EH (cell line): ENCODE data around the gene FGF14.

Experiments used
- DNase-seq: peaks from one replicate; pipeline ENCODE4 v3.0.0-alpha.2; 2015; ENCODE audit warnings: low read depth

The FGF14 gene

GRCh38 chr13:101985321-101985720 lies 416.5 kb downstream of the FGF14 start:
- no peak for DNase-seq

- no peak for DNase-seq
Observed at GRCh38 chr13:101982903-101983302, 418.9 kb downstream of the FGF14 start.

DNA sequence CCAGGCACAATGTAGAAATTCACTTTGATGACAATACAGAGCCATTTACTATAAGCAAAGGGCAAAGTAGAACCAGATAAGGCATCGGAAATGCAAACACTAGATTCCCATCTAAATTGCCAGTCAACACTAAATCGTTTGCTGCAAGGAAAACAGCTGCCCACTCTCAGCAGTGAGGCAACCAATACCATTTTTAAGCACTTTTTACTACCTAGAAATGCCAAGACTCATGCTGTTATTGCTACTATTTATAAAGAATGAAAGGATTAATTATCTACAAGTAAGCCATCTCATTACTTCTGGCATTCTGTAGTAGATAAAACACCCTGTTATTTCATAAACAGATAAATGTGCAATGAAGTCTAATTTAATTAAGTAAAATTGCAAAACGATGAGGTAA lies 422.0 kb downstream of the FGF14 start:
- no peak for DNase-seq

GRCh38 chr13:101978552-101979315 lies 423.1 kb downstream of the FGF14 start:
- DNase-seq = no peak

GRCh38 chr13:101977475-101977874 lies 424.4 kb downstream of the FGF14 start:
- DNase-seq = no peak

DNA sequence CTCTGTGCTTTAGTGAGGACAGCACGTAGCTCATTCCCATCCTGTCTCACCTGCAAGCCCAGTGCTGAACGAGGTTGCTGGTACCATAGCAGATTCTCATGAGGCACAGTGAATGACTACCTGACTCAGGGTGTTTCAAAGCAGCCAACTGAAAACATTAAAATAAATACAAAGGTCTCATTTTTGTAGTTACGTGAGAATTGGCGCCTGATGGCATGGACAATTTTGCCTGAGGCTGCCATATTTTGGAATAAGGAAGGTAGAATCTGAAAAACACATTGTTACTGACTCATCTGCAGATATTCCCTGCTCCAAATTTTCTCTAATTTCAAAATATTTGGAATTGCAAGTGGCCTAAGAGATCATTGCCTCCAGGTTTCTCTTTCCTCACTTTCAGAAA lies 429.7 kb downstream of the FGF14 start:
- DNase-seq = no peak

DNA sequence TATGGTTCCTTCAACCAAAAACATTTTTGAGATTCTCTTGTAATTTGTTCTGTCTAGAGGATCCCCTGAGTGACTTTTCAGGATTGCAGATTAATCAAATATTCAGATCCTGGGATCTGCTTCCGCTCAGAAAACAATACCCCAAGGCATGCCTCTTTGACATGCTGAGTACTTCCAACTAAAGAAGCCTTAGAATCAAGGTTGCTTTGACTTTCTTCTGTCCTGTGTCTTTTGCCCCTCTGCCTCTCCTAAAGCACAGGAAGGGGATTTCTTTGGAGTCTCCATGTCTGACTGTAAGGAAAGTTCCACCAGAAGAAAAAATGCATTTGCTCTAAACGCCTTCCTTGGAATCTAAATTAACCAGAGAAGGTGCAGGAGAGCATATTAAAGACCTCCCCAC lies 431.5 kb downstream of the FGF14 start:
- DNase-seq = no peak

DNA sequence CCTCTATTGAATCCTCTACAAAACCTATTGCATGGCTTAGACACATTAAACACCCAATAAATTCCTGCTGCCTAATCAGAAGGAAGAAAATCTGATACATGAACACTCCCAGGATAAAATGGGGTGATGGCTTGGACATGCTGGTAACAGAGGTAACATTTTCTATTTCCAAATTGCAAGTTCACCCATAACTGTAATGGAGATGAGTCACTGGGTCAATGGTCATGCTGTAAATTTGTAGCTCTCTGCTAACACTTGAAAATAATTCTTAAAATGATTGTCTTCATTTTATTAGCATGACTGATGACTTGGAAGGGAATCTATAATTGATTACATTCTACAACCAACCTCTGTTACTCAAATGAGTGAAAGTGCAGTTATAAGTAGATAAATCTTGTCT lies 434.1 kb downstream of the FGF14 start:
- no peak for DNase-seq

DNA sequence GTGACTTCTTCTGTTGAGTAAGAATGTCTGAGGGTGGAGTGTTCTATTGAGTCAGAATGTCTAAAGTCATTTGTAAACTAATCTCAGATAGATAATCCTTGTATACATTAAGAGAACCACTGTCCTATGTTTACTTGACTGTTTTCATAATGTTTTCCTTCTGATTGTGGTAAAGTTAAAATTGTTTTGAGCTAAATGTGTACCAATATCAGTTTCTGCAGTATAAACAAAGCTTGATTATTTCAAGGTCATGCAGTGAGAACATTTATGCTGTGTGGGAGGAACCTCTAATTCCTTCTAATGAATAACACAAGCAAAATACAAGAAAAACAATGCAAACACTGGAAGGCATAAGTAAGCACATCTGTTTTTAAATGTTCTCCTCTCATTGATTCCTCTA lies 434.6 kb downstream of the FGF14 start:
- no peak for DNase-seq

DNA sequence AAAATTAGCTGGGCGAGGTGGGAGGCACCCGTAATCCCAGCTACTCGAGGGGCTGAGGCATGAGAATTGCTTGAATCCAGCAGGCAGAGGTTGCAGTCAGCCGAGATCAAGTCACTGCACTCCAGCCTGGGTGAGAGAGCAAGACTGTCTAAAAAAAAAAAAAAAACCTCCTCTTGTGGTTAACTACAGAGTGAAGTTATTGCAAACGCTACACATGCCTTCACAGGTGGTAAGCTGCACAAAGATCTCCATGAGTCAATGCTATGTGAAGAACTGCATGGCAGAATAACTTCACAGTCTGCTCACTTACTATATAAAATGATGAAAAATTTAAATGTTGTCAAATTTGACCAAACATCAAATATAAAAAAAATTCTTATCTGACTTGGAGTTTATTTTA lies 436.8 kb downstream of the FGF14 start:
- no peak for DNase-seq

GRCh38 chr13:101959016-101959415 lies 442.8 kb downstream of the FGF14 start:
- no peak for DNase-seq

- DNase-seq = no peak
Observed at GRCh38 chr13:101955764-101956163, 446.1 kb downstream of the FGF14 start.

DNA sequence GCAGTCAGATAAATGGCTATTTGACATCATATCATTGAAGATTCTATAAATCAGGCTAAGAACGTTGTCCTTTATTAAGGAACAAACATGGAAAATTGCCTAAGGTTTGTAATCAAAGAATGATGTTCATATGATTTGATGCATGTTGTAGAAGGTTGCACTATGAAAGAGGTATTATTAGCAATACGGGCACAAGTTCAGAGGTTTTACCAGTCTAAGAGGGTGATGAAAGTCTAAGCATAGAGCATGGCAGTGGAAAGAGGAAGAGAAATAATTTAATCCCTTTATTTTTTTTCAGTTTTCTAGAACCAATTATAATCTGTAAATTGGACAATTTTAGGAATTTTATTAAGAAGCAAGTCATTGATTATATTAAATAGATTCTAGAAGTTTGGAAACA lies 450.7 kb downstream of the FGF14 start:
- DNase-seq = no peak

DNA sequence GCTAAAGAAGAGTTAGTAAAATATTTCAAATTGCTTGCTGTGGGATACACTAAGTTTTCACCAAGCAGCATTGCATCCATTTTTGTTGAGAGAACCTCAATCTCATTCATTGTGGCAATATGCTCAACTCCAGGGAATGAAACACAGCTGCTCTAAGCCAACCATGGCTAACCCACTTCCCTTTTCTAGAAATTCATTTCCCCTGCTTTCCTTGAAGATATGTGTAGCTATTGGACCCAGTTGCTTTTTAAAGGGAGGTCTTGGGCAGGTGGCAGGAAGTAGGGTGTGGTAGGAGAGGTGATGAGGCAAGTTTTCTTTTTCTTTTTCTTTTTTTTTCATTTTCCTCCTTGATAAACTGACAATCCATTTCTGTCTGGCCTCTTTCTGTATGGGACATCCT lies 452.2 kb downstream of the FGF14 start:
- DNase-seq = no peak

DNA sequence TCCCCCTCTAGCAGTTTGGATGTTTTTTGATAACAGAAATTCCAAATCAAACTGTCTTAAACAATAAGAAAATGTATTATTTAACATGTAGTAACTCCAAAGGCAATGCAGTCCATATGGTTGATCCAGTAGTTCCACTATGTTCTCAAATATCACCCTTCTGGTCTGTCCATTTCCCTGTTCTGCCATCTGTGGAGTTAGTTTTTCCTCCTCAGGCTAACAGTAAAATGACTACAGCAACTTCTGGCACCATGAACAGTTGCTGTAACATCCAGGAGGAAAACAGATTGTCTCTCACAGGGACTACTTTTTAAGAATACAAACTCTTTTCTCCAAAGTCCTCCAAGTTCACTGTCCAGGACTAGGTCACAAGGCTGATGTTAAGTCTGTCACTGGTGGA lies 455.4 kb downstream of the FGF14 start:
- no peak for DNase-seq

DNA sequence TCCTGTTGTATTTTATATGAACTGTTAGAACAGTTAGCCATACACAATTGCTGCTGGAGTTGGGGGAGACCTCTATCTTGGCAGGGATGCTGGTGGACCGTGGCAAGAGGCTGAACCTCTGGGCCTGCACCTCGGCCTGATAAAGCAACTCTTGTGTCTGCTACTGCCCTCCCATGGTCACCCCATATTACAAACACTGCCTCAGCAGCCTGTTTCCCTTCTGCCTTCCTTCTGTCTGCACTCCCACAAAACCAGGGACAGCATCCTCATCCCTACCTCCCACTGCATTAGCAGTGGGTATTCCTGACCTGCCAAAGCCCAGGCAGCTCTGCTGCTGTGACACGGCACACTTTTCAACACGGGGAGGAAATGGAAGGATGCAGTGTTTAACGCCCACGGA lies 456.4 kb downstream of the FGF14 start:
- DNase-seq = no peak

GRCh38 chr13:101944521-101944920 lies 457.3 kb downstream of the FGF14 start:
- no peak for DNase-seq

DNA sequence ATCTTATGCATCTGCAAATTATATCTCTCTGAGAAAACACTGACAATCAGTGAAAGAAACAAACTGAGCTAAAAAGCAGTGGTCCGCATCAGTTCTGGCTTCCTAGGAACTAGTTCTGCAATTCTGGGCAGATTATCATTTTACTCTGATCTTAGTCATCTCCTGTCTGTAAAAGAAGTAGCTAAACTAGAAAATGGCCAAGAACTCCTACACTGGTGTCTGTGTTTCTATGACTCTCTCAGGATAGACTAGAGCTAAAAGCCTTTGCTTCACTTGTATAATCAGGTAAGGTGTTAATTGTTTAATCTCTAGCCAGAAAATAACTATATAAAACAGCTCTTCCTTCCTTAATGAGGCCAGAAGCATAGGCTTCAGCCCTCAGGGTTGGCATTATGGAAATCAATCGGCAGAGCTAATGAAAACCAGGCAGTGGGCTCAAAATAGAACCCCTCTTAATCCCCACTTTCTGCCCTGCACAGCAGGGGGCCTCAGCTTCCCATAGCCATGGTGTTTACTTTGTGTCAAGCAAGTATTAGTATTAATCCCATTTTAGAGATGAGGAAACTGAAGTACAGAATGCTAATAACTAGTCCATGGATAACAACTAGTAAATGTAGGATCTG lies 459.2 kb downstream of the FGF14 start:
- DNase-seq = no peak

DNA sequence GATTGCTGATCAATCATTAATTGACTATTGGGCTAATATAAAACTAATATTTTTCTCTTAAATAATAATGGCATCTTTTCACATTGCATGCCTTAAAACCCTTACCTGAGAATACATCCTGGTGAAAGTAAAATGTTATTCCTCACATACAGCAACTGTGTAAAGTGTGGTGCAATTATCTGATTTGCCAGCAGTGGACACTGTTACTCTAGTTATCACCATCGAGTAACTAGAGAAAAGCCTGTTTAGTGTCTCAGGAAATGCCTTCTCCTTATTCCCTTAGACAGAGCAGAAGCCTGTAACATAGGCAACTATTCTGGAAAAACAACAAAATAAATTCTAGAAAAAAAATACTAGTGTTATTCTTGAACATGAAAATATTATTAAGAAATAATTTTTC lies 459.8 kb downstream of the FGF14 start:
- DNase-seq = peak; percentile 19

DNA sequence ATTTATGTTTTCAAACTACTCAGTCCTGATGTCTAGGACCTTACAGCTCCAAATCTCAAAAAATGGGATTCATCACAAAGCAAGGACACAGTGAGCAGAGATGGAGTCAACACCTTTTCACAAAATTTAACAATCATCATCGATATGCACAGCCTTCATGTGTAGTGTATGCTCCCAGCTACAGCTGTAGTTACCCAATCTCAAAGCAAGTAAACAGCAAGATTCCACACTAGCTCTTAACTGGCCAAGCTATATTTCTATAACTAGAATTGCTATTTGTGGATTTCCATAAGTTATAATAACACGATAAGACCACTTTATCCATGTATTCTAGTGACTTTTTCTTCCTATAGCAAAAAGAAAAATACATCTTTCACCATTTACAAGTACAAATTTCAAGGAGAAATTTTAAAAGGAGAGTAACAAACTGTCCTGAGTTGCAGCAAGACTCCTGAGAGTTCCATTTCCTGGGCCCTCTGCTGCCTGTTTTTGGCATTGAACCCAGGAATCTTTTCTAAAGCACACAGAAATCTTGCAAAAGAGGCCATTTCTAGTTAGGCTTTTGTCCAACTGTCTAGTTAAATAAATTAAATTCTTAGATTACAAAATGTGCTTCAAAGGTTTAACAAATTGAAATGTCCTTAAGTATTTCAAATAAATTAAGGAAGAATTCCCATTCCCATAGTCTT lies 460.6 kb downstream of the FGF14 start:
- peak; percentile 7 for DNase-seq

- DNase-seq = no peak
Observed at GRCh38 chr13:101939370-101939769, 462.5 kb downstream of the FGF14 start.

DNA sequence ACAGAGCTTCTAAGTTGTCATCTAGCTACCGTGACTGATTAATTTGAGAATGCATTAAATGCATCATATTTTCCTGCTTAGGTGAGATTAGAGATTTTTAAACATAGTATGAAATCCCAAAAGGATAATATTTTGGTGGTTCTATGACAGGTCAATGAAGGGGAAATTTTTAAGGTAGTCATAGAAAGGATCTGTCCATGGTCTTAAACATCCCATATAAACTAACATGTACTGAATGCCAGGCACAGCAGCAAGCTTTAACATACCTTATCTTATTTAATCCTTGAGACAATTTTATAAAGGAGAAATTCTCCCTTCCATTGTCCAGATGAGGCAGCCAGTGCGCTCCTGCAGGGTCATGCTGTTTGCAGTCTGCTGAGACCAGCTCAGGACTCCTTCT lies 466.0 kb downstream of the FGF14 start:
- DNase-seq = no peak

- no peak for DNase-seq
Observed at GRCh38 chr13:101931186-101931585, 470.7 kb downstream of the FGF14 start.
